HG03439 (cell line): Measurements from ENCODE around the gene ADCY2.
A peak's percentile ranks its signal among the peaks of the same experiment; 100 is the strongest.

Source experiments
- ATAC-seq: cut with Tn5 transposase; IDR thresholded peaks from one replicate; pipeline ENCODE4 v1.9.1; 2021; ENCODE audit warnings: mild to moderate bottlenecking, moderate library complexity; ENCODE audit not compliant: unreplicated experiment

Gene ADCY2

DNA sequence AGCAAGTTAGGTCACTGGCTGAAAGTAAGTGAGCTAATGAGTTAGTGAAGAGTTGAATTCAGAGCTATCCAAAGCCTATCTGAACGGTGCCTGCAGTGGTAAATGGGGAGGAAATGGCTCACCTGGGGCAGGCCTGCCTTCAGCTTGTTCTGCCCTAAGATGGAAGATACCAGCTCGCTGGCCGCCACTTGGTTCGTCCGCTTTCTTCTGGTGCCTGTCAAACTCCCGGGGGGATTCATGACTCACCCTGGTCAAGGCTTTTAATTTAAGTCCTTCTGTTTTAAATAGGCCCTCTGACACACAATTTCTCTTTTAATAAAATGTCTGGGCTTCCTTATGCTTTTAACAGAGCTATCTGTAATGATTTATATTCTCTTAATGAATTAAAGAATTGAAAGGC is 376.2 kb downstream of the ADCY2 start:
- ATAC-seq, result no peak

DNA sequence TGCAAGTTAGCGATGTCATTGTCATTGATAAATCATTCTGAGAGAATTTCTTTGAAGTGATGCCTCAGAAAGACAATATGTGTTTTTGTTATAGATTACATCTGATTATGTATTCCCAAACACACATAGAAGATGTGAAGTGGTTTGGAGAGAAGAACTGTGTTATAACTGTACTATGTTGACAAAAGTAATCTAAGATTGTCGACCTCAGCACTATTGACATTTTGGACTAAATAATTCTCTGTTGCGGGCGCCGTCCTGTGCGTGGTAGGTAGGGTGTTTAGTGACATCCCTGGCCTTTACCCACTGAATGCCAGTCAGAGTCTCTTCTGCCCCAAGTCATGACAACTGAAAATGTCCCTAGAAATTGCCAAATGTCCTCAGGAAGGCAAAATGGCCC is 377.2 kb downstream of the ADCY2 start:
- ATAC-seq, result no peak

DNA sequence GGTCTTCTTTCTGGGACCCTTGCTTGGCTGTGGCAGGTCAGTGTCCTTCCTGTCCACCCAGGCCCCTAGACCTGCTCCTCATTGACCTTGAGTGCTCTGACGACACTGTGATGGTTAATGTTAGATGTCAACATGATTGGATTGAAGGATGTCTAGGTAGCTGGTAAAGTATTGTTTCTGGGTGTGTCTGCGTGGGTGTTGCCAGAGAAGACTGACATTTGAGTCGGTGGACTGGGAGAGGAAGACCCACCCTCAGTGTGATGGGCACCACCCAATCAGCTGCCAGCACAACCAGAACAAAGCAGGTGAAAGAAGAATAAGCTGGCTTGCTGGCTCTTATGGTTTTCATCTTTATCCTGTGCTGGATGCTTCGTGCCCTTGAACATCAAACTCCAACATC is 380.5 kb downstream of the ADCY2 start:
- no peak for ATAC-seq

DNA sequence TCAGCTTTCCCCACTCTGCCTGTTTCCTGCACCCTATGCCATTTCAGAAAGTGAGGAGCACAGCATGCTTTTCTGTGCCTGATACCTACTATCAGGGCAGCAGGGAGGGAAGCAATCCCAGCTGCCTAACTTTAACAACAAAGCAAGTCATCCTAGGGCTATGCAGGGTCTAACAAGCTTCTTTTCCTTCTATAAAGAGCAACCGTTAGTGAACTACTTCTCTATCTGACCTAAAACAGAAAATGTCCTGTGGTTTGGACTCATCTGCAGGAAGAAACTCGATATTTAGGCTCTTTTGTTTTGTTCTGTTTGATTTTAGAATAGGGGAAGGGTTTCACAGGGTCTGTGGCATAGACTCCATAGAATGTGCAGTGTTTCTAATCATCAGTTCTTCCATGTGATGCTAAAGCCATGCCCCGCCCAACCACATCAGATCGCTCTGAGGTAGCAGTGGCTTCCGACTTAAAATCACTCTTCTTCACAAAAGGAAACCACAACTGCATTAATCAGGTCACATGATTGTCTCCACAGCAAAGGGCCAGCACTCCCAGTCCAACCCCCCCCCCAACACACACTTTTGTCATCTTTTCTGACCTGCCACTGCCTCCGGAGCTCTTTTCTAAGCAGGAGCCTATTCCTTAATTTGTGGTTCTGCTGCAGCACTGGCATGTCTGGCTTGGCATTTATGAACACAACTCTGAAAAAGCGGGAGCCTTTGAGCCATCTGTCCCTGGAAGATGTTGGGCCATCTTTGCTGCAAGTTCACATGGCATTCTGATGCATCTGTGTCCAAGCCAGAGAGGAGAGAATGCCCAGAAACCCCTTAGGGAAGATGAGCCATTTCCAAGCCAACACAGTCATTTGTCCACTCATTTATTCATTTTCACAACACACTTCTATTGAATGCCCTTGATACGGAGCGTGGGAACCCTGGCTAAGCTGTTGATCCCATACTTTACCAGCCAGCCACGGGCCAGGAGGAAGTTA is 383.4 kb downstream of the ADCY2 start:
- no peak for ATAC-seq

DNA sequence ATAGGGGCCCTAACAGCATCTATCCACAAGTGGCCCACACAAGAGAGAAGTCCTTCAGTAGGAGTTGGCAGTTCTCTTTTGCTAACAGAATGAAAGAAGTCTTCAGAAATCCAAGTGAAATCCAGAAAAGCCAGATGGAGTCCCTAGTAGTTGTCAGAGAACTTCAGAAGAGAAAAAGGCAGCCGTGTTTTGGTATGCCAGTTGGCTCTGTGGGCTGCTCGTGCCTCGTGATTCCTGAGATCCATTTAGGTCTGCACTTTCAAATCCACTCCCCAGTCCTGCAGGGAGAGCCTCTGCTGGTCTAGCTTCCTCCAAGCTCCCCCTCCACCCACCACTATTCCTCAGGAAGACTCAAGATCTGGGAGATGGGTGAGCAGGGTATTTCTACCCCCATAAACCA is 386.0 kb downstream of the ADCY2 start:
- no peak for ATAC-seq

DNA sequence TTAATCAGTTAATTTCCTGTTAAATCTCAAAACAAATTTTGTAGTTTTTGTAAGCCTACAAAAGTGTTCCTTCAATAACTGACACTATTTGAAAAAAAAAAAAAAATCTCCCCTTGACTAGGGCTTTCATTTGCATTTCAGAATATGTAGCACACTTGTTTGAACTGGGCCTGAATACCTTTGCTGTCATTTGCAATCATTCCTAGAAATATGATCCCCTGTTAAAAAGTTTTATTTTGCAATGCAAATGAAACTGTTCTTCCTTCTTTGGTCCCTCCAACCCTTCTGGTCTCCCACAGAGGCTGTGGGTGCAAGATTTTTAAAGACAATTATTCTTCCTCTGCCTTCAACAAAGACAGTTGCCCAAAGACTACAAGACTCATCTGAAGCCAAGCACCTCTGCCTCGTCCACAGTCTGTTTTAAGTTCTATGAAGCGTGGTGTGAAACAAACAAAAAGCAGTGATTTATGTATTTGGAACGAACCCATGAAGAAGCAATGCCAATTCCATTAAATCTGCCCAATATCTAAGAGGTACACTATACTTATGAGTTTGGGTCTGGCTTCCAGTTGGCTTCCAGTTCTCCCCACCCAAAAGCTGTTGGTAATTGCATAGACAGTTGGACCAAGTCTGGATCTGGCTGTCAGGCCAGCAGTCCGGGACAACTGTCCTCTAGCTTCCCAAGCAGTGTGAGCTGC is 388.9 kb downstream of the ADCY2 start:
- no peak for ATAC-seq

DNA sequence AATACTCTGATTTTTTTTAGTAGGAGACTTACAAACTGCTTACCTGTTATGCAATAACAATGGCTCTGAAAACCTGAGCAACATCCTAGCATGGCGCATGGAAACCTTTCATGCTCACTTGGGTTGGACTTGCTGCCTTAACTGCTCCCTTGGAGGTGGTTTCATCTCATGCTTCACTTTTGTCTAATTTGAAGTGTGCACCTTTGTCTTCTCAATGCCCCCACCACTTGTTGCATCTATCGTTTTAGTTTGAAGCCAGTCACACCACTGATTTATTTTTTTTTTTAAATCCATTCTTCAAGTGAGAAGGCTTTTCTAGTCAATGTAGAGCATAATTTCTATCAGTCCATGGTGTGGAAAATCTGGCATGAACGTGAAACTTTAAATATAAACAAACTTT is 391.8 kb downstream of the ADCY2 start:
- ATAC-seq, result no peak

DNA sequence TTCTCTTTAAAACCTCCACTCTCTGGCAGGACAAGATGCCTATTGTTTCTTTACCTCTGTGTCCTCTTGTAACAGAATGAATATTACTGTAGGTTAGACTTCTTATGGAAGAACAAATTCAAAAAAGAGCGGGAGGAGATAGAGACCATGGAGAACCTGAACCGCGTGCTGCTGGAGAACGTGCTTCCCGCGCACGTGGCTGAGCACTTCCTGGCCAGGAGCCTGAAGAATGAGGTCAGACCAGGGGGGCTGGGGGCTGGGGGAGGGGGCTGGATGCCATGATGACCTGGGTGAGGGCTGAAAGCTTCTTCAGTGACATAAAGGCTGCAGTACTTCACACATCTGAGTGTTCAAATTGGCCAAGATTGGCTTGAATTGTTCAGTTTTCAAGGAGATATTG is 393.6 kb downstream of the ADCY2 start:
- no peak for ATAC-seq

DNA sequence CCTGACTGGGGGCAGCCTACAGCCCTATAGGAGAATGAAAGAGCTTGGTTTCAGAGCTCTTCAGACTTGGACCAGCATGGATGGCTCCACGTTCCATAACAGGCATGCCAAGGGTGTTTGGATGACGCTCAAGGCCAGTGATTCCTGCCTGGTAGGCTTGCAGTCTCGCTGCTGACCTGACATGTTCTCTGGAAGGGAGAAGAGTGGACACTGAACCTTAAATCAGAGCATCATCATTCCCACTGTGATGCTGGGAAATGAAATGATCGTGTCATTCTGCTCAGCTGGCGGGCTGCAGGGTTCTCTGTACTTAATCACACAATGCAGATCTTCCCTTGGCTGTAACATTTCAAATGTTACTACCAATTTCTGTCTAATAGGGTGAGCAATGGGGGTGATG is 398.0 kb downstream of the ADCY2 start:
- peak; percentile 25 for ATAC-seq

DNA sequence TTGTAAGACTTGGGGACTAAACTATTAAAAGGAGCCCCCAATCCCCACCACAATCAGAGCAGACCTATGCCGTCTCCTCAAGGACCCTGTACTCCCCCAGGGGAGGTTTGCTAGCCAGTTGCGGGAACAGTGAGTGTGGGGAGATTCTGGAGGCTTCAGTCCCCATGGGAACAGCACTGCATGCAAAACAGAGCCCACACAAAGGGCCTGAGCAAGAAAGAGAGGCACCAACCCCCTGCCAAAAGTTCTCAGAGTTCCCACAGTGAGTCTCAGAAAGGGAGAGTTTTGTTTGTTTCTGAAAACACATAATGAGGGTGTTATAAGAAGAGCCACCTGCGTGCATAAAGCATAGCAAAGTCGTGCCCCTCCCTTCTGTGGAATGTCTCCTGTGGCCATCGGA is 398.4 kb downstream of the ADCY2 start:
- peak; percentile 88 for ATAC-seq

DNA sequence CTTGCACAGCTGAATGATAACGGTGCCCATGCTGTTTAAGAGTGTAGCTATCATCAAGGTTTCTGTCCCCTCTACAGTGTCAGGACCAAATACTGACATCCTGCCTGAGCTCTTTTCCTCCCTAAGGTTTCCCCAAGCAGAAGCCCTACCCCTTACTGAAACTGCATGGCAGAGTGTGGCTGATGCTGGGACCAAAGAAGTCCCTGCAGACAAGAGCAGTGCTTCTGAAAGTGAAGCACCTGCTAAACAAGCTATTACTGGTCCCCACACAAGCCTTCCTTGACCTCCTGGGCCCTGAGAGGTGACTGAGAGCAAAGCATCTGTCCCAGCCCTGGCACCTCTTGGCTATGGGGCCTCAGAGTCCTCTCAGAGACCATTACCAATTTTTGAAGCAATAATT is 398.9 kb downstream of the ADCY2 start:
- peak; percentile 30 for ATAC-seq

DNA sequence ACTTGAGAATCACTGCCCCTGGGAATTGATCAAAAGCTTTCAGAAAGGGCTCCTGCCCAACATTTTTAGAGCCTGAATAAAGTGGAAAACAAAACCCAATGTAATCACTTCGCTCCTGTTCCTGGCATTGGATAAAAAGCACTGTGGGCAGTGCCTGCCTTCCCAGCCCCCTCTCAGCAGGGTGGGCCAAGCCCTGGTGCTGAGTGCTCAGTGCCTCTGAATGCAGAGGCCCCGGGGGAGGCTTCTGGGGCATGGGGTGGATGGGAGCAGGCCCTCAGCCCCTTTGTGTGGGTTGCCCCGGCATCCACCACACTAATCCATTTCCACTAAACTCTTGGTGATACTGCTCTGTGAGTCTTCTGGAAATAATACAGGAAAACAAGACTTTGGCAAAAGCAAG is 399.4 kb downstream of the ADCY2 start:
- ATAC-seq, result no peak

DNA sequence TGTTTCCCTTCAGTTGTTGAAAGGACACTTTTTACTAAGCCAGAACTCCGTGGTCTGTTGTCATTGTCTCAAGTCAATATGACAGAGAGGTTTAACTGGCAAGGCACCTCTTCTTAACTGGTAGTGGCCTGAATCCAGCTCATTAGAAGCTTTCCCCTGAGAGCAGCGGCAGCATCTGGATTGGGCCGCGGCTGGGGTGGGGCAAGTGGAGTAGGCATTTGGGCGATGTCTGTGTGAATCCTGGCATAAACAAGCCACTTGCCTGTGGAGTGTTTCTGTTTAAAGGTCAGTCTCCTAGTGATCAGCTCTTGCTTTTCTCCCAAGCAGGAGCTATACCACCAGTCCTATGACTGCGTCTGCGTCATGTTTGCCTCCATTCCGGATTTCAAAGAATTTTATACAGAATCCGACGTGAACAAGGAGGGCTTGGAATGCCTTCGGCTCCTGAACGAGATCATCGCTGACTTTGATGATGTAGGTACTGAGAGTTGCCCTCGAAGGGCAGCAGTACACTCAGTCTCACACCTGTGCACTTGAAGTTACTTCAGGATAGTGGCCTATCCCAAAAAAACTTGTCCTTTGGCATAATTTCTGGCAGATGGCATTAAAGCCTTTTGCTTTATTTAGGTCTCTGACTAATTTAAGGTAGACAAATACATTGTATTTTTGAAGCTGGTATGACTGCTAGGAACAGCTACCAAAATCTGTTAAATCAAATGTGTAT is 406.1 kb downstream of the ADCY2 start:
- ATAC-seq, result no peak

DNA sequence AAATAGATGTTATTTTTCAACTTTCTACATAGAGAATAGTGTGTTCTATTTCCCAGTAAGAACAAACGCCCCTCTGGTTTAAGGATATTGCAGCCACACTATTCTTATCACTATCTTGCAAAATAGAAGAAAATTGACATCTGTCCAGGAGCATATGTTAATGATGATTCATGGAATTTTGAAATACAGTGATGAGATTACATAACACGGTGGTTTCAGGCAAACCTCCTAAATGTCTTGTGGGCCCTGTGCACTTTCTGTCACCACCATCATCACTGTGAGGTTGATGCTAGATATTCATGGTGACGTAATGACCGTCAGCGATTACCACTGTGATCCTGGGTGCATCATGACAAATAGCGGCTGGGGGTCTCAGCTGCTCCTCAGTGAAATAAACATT is 406.9 kb downstream of the ADCY2 start:
- ATAC-seq, result no peak

DNA sequence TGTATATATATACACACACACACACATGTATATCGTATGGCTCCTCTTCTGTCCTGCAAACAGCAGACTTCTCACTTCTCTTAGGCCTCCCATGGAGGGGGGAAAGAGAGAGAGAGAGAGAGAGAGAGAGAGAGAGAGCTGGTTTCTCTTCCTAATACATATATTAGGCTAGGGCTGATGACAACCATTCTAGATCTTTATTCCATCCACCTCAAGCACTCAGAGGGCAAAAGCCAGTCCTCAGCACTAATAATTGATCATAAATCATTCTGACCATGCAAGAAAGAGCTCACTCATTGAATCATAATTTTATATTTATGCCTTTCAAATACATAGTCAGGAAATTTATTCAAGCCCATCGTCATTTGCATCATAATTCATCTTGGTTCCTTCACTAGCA is 408.0 kb downstream of the ADCY2 start:
- ATAC-seq, result no peak

DNA sequence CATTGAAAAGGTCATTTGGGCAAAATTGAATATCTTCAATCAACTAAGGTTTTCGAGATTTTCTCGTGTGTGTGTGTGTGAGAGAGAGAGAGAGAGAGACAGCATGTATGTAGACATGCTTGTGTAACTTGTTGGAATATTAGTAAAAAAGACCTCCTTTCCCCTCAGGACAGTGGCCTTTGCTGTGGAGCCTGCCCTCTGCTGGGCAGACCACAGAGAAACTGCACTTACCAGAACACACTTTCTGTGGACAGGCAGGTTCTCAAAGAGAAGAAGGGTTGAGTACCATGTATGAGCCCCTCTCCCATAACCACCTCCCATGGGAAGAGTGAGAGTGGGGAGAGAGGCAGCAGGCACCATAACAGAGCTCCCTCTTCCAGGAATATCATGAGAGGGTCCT is 409.4 kb downstream of the ADCY2 start:
- no peak for ATAC-seq

DNA sequence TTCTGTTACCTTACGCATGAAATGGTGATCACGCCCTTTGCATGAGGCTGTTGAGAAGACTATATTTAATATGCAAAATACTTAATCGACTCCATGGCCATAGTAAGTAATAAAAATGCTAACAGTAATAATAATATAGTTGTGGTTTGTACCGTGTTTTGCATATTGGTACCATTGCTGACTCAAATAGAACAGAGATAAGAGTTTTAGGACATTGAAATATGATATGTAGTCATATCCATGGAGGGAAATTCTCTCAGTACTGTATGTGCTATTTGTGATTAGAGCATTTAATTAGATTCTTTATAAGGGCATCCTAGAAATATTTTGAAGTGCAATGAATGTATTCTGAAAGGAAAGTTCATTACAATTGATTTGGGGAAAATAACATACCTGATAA is 413.1 kb downstream of the ADCY2 start:
- ATAC-seq, result no peak

DNA sequence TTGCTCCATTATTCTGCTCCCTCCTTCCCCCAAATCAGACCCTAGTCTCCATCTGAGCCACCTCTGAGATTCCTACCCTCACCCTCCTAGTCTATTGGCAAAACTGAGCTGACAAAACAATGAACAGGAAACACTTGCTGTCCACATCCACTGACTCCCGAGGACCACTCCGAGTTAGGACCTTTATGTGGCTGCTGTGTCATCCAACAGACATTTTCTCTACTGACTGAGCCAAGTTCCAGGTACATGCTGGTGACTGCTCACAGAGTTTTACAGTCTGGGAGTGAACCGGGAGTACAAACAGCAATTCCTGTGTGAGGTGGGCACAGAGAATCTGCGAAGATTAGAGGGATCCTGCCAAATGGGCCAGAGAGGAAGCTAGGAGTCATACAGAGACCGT is 415.8 kb downstream of the ADCY2 start:
- ATAC-seq, result no peak

DNA sequence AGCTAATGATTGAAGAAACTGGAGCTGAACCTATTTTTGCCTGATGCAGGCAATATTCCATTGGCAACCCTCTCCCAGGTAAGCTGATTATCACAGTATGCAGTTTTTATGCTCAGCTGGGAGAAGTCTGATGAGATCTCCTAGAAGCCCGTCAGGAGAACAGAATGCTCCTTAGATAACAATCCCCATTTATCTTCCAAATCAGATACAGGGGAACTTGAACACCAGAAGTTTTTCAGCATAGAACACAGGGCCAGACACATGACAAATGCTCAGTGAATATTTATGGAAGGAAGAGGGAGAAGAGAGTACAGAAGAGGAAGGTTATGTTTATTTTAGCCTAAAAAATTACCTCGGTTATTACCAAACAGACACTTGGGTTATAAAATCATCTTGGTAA is 417.1 kb downstream of the ADCY2 start:
- no peak for ATAC-seq

DNA sequence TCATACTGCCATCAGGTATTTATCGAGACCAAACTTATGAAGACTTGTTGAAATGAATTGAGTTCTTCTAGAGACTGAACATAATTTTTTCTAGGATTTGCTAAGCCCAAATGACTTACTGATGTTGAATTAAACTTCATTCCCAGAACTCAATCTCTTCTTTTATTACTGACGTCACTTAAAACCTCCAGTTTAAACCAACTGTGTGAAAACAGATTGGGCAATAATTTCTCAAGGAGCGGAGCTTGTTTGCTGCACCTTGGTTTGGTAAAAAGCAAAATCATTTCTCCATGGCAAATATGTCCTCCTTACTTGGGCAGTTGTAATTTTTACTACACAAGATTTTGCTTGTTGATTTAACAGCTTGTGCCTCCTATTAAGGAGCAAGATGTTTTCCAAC is 417.6 kb downstream of the ADCY2 start:
- ATAC-seq, result no peak

DNA sequence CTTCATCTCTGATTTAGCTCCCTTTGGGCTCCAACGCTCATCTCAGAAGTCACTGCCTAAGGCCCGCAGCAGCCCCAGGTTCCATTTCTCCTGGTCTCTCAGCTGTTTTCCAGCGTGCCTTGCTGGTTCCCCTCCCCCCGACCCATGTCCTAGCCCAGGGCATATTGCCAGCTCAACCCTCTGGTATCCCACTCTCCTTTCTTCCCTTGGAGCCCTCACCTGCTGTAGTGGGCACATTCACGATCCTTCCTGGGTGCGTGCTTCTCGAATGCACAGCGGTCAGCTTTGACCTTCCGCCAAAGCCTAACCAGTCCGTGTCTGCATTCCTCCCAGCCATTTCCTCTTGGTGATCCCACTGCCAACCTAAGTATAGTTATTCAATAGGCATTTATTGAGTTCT is 418.9 kb downstream of the ADCY2 start:
- no peak for ATAC-seq
